HG02840 (cell line): ENCODE results near the gene LRRN4.

Experiments
- ATAC-seq: cut with Tn5 transposase; IDR thresholded peaks from one replicate; pipeline ENCODE4 v1.9.1; 2021; ENCODE audit warnings: mild to moderate bottlenecking, moderate library complexity, moderate number of reproducible peaks; ENCODE audit not compliant: unreplicated experiment, low FRiP score

The LRRN4 gene

GRCh38 chr20:6053776-6054688, at the start of gene LRRN4:
TSS of gene LRRN4 (minus strand) at chr20:6054060. CDS start at chr20:6052799, 1,261 bp downstream.
- ATAC-seq: no peak

- ATAC-seq: no peak
Observed at GRCh38 chr20:6103301-6103700, 49.4 kb upstream of the LRRN4 start.

- no peak for ATAC-seq
Observed at GRCh38 chr20:6101346-6101745, 47.5 kb upstream of the LRRN4 start.

- ATAC-seq: no peak
Observed at GRCh38 chr20:6100246-6100645, 46.4 kb upstream of the LRRN4 start.

GRCh38 chr20:6099819-6100218, 46.0 kb upstream of the LRRN4 start:
- ATAC-seq: no peak

- no peak for ATAC-seq
Observed at GRCh38 chr20:6095409-6095808, 41.5 kb upstream of the LRRN4 start.

GRCh38 chr20:6094565-6094964, 40.7 kb upstream of the LRRN4 start:
- no peak for ATAC-seq

- ATAC-seq: no peak
Observed at GRCh38 chr20:6094063-6094462, 40.2 kb upstream of the LRRN4 start.

GRCh38 chr20:6091661-6092060, 37.8 kb upstream of the LRRN4 start:
- no peak for ATAC-seq

- ATAC-seq: no peak
Observed at GRCh38 chr20:6086868-6087267, 33.0 kb upstream of the LRRN4 start.

GRCh38 chr20:6083926-6084325, 30.1 kb upstream of the LRRN4 start:
- ATAC-seq: no peak

- no peak for ATAC-seq
Observed at GRCh38 chr20:6081236-6081635, 27.4 kb upstream of the LRRN4 start.

GRCh38 chr20:6079016-6079415, 25.2 kb upstream of the LRRN4 start:
- ATAC-seq: no peak

- ATAC-seq: no peak
Observed at GRCh38 chr20:6075428-6076219, 21.8 kb upstream of the LRRN4 start.

- no peak for ATAC-seq
Observed at GRCh38 chr20:6074784-6075183, 20.9 kb upstream of the LRRN4 start.

GRCh38 chr20:6074145-6074561, 20.3 kb upstream of the LRRN4 start:
- ATAC-seq: no peak

GRCh38 chr20:6070829-6071695, 17.2 kb upstream of the LRRN4 start:
- no peak for ATAC-seq

- no peak for ATAC-seq
Observed at GRCh38 chr20:6069669-6070068, 15.8 kb upstream of the LRRN4 start.

- ATAC-seq: no peak
Observed at GRCh38 chr20:6067763-6068318, 14.0 kb upstream of the LRRN4 start.

- ATAC-seq: no peak
Observed at GRCh38 chr20:6066582-6066981, 12.7 kb upstream of the LRRN4 start.
